HFFc6 (cell line): ENCODE measurements around the gene DDX10. TPM values are rescaled to one million over a fixed set of nuclear protein-coding genes. Genes with fewer than 3 reads are reported as not detected.

ENCODE experiments used
- DNase-seq: peaks from one replicate; pipeline ENCODE4 v3.0.0-alpha.2; 2018
- H3K27ac Mint-ChIP-seq: 2 replicates; pipeline ENCODE4 v1.8.0; 2020; ENCODE audit warnings: mild to moderate bottlenecking, mixed read lengths
- H3K27me3 Mint-ChIP-seq: 2 replicates; pipeline ENCODE4 v1.8.0; 2021; ENCODE audit warnings: mild to moderate bottlenecking, moderate library complexity, mixed read lengths; ENCODE audit not compliant: insufficient read depth
- H3K36me3 Mint-ChIP-seq: 2 replicates; pipeline ENCODE4 v1.8.0; 2021; ENCODE audit warnings: low read depth, mixed read lengths
- H3K4me1 Mint-ChIP-seq: 2 replicates; pipeline ENCODE4 v1.8.0; 2020; ENCODE audit warnings: low read depth, mixed read lengths
- H3K4me3 Mint-ChIP-seq: 2 replicates; pipeline ENCODE4 v1.8.0; 2020; ENCODE audit warnings: mild to moderate bottlenecking, moderate library complexity, mixed read lengths
- H3K9me3 Mint-ChIP-seq: 2 replicates; pipeline ENCODE4 v1.8.0; 2020; ENCODE audit warnings: mild to moderate bottlenecking, mixed read lengths
- total RNA-seq, 6 experiments: library from RNA; stranded (reverse); fragmentation: NEBNext Ultra II Directional; extraction: Animal tissue kit (Norgen Biotek cat#: 25700); gene quantifications; 2 replicates in 1 of 6; 3 replicates in 5 of 6; pipeline ENCODE4 v1.2.3, GENCODE V29; 2021
- TF ChIP-seq, protein P1 (sequence below): fragments of 200-600 bp; sonication (generic); IDR thresholded peaks from 2 replicates; pipeline ENCODE4 v1.5.0; 2021; ENCODE audit warnings: antibody characterized with exemption, mild to moderate bottlenecking

DDX10 gene
- total RNA-seq, 6 experiments from 2014 or later: 24.5 to 45.5 (median 33.5) TPM

DNA sequence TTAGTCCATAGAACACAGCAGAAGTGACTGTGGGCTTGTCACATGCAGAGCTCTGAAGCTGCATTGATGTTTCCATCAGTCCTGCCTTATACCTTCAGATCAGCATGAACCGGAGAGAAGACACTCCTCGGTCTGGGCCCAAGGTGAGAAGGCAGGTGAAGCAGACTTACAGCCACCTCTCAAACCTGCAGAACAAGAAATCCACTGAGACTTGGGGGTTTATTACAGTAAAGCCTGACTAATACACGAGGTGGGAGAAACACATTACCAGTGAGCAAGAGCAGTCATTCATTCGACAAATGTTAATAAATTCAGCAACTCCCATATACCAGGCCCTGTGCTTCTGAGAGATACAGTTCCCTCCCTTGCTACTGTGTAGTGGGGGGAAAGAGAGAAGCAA is 279.0 kb downstream of the DDX10 start:
- no peak overlapping the region for H3K27ac Mint-ChIP-seq
- H3K27me3 Mint-ChIP-seq: peaks cover 1% of the 10 kb centered on the region; the same call in 1 of the 2 replicates
- peaks cover 71% of the 10 kb centered on the region for H3K36me3 Mint-ChIP-seq
- peaks cover 37% of the 10 kb centered on the region for H3K4me1 Mint-ChIP-seq
- H3K9me3 Mint-ChIP-seq: no peaks in the 10 kb centered on the region
- TF ChIP-seq, protein P1, sequence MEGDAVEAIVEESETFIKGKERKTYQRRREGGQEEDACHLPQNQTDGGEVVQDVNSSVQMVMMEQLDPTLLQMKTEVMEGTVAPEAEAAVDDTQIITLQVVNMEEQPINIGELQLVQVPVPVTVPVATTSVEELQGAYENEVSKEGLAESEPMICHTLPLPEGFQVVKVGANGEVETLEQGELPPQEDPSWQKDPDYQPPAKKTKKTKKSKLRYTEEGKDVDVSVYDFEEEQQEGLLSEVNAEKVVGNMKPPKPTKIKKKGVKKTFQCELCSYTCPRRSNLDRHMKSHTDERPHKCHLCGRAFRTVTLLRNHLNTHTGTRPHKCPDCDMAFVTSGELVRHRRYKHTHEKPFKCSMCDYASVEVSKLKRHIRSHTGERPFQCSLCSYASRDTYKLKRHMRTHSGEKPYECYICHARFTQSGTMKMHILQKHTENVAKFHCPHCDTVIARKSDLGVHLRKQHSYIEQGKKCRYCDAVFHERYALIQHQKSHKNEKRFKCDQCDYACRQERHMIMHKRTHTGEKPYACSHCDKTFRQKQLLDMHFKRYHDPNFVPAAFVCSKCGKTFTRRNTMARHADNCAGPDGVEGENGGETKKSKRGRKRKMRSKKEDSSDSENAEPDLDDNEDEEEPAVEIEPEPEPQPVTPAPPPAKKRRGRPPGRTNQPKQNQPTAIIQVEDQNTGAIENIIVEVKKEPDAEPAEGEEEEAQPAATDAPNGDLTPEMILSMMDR: no peak
- no peak for DNase-seq
- H3K4me3 Mint-ChIP-seq: no peak overlapping the region

DNA sequence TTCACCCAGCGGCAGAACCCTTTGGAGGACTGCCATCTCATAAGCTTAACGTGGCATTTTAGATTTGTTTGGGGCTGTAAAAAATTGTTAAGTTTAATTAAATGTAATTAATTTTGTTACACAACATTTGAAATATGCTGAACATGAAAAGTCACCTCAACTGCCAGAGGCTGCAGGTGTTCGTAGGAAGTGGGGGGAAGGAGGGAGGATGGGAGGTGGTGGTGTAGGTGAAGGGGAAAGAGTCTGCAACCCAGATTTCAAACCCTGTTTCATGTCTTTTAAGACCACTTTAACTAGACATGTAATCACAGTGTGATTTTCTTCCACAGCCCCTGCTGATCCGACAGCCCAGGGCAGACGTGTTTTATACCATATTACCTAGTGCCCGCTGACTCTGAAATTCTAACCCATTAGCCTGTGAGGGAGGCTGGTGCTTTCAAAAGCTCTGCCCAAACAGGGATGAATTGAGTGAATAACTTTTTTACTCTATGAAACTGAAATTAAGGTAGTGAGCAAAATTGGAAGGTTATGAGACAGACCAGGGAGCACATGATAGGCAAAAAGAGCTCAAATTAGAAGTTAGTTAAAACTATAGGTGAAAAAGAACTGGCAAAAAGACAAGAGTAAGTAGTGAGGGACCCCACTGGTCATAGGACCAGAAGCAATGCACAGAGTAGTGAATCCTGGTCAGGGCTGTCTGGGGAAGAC is 279.8 kb downstream of the DDX10 start:
- H3K36me3 Mint-ChIP-seq: peaks cover 78% of the 10 kb centered on the region
- peaks cover 1% of the 10 kb centered on the region; the same call in 1 of the 2 replicates for H3K27me3 Mint-ChIP-seq
- H3K4me3 Mint-ChIP-seq: no peak overlapping the region
- TF ChIP-seq, protein P1: no peak
- no peak for DNase-seq
- H3K9me3 Mint-ChIP-seq: peaks cover 7% of the 10 kb centered on the region
- H3K4me1 Mint-ChIP-seq: peaks cover 39% of the 10 kb centered on the region
- H3K27ac Mint-ChIP-seq: no peak overlapping the region

DNA sequence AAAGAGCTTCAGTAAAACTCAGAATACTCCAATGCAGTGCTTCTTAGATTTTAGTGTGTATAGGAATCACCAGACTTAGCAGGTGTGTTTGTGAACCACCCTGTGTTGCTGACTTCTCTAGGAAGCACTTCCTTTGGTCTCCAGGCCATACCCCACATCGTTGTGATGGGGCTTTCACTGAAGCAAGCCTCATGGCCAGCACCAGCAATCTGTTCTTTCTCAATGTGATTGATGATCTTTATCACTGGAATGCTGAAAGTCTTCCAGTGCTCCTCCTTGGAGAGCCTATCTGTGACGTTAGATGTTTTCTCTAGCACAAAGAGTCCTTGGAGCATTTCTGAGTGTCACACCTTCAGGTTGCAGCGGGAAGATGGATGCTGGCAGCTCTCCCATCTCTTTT is 280.5 kb downstream of the DDX10 start:
- H3K4me1 Mint-ChIP-seq: peaks cover 42% of the 10 kb centered on the region
- no peak for DNase-seq
- TF ChIP-seq, protein P1: no peak
- H3K27ac Mint-ChIP-seq: no peak overlapping the region
- peaks cover 80% of the 10 kb centered on the region for H3K36me3 Mint-ChIP-seq
- H3K9me3 Mint-ChIP-seq: peaks cover 8% of the 10 kb centered on the region
- H3K4me3 Mint-ChIP-seq: no peak overlapping the region
- peaks cover 1% of the 10 kb centered on the region for H3K27me3 Mint-ChIP-seq

DNA sequence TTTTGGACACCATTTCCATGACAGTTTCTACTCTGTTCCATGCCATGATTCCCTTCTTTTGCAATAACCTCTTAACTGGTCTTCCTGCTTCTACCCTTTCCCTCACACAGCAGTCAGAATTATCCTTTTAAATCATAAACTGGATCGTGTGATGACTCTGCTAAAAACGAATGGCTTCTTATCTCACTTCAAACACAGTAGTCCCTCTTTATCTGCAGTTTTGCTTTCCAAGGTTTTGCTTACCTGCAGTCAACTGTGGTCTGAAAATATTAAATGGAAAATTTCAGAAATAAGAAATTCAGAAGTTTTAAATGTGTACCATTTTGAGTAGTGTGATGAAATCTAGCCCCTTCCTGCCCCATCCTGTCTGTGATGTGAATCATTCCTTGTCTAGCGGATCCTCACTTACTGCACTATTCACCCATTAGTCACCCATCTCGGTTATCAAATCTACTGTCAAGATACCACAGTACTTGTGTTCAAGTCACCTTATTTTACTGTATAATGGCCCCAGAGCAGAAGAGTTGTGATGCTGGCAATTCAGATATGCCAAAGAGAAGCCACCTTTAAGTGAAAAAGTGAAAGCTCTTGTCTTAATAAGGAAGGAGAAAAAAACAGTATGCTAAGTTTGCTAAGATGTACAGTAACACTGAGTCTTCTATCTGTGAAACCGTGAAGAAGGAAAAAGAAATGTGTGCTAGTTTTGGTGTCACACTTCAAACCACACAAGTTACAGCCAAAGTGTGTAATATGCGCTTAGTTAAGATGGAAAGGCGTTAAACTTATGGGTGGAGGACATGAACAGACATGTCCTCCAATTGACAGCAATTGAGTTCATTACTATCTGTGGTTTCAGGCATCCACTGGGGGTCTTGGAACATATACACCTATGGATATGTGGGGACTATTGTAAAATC is 283.0 kb downstream of the DDX10 start:
- H3K4me1 Mint-ChIP-seq: peaks cover 48% of the 10 kb centered on the region
- H3K36me3 Mint-ChIP-seq: peaks cover 66% of the 10 kb centered on the region
- peaks cover 1% of the 10 kb centered on the region for H3K27me3 Mint-ChIP-seq
- peak overlapping the region; percentile 40 for H3K4me3 Mint-ChIP-seq
- DNase-seq: peak; percentile 70
- peaks cover 8% of the 10 kb centered on the region for H3K9me3 Mint-ChIP-seq
- H3K27ac Mint-ChIP-seq: peak overlapping the region; percentile 82
- TF ChIP-seq, protein P1: no peak

DNA sequence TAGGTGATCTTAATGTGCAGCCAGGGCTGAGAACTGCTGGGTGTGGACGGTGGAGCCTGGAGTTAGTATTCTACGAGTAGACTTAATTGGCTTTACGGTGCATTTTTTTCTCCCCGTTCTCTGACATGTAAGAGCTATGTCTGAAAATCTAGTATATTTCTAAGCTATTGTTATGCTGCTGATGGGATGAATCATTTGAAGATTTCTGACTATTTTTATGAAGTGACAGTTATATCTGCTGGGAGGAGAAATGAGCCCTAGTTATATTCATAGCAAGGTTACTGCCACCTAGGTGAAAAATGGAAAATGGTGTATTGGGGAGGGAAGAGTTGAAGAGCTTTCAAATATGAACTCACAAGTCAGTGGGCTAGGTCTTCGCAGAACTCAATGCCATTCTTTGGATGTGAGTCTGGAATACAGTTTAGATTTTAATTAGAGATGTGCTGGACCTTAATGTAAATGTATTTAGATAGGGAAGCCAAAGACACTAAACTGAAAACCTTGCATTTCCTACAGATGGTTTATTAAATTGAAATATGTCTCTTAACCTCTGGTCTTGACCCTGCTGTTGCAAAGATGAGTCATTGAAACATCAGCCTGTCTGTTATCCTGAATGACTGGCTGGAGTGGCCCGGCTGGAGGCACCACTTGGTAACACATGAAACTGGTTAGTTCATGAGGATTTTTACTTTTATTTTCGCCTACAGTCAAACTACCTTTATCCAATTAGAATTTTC is 293.7 kb downstream of the DDX10 start:
- no peaks in the 10 kb centered on the region for H3K27me3 Mint-ChIP-seq
- TF ChIP-seq, protein P1: peak; percentile 37
- H3K4me1 Mint-ChIP-seq: peaks cover 42% of the 10 kb centered on the region
- peaks cover 14% of the 10 kb centered on the region for H3K36me3 Mint-ChIP-seq
- H3K9me3 Mint-ChIP-seq: peaks cover 12% of the 10 kb centered on the region; the same call in 1 of the 2 replicates
- H3K4me3 Mint-ChIP-seq: peak overlapping the region; percentile 77
- peak; percentile 62 for DNase-seq
- peak overlapping the region; percentile 57 for H3K27ac Mint-ChIP-seq
